Neural progenitor cell (in vitro differentiated cells): Measurements from ENCODE around the gene COPS2. TPM values are rescaled to one million over a fixed set of nuclear protein-coding genes. Genes with fewer than 3 reads are reported as not detected.
"Not testable (repeated sequence)": the region's sequence is repeated elsewhere in the genome, so short reads cannot be mapped to it uniquely, and the experiment has no call there.

ENCODE experiments used
- DNase-seq: peaks from one replicate; pipeline ENCODE4 v3.0.0-alpha.2; 2016; ENCODE audit warnings: low spot score
- H2AFZ ChIP-seq: fragments of 200-600 bp; sonication (generic); replicated peaks from 2 replicates; pipeline ENCODE4 v1.6.1; 2016; ENCODE audit warnings: antibody characterized with exemption
- H3F3A ChIP-seq: fragments of 200-600 bp; sonication (generic); 2 replicates; pipeline ENCODE4 v1.6.1; 2016; ENCODE audit warnings: antibody characterized with exemption, low read depth
- H3K27ac ChIP-seq: fragments of 200-600 bp; sonication (generic); 2 replicates; pipeline ENCODE4 v1.5.1; 2016; ENCODE audit warnings: mild to moderate bottlenecking
- H3K27me3 ChIP-seq: fragments of 200-600 bp; sonication (generic); 2 replicates; pipeline ENCODE4 v1.6.1; 2016; ENCODE audit warnings: mild to moderate bottlenecking, moderate library complexity
- H3K36me3 ChIP-seq: fragments of 200-600 bp; sonication (generic); 2 replicates; pipeline ENCODE4 v1.5.1; 2016
- H3K4me1 ChIP-seq: fragments of 200-600 bp; sonication (generic); 2 replicates; pipeline ENCODE4 v1.6.1; 2016; ENCODE audit warnings: mixed run types
- H3K4me2 ChIP-seq: fragments of 200-600 bp; sonication (generic); 2 replicates; pipeline ENCODE4 v1.6.1; 2016
- H3K4me3 ChIP-seq: fragments of 200-600 bp; sonication (generic); 2 replicates; pipeline ENCODE4 v1.5.1; 2016
- H3K79me2 ChIP-seq: fragments of 200-600 bp; sonication (generic); 2 replicates; pipeline ENCODE4 v1.6.1; 2016; ENCODE audit warnings: low read depth
- H3K9ac ChIP-seq: fragments of 200-600 bp; sonication (generic); 2 replicates; pipeline ENCODE4 v1.6.1; 2016
- H3K9me3 ChIP-seq: fragments of 200-600 bp; sonication (generic); 2 replicates; pipeline ENCODE4 v1.5.1; 2016; ENCODE audit warnings: low read depth
- H4K20me1 ChIP-seq: fragments of 200-600 bp; sonication (generic); 2 replicates; pipeline ENCODE4 v1.6.1; 2016; ENCODE audit warnings: low read depth
- H3K27ac Mint-ChIP-seq: 3 replicates; pipeline ENCODE4 v1.8.0; 2021; ENCODE audit warnings: mixed read lengths
- H3K27me3 Mint-ChIP-seq: 2 replicates; pipeline ENCODE4 v1.8.0; 2022; ENCODE audit warnings: low read depth, mild to moderate bottlenecking, inconsistent platforms, moderate library complexity, mixed read lengths; ENCODE audit not compliant: insufficient read depth
- H3K36me3 Mint-ChIP-seq: 3 replicates; pipeline ENCODE4 v1.8.0; 2021; ENCODE audit warnings: mixed read lengths
- H3K4me1 Mint-ChIP-seq: 3 replicates; pipeline ENCODE4 v1.8.0; 2021; ENCODE audit warnings: mixed read lengths
- H3K4me3 Mint-ChIP-seq: 3 replicates; pipeline ENCODE4 v1.8.0; 2021; ENCODE audit warnings: mild to moderate bottlenecking, moderate library complexity, mixed read lengths
- H3K9me3 Mint-ChIP-seq: 3 replicates; pipeline ENCODE4 v1.8.0; 2020; ENCODE audit warnings: mixed read lengths
- EZH2 ChIP-seq: fragments of 200-600 bp; sonication (generic); IDR thresholded peaks from 2 replicates; pipeline ENCODE4 v1.6.1; 2017; ENCODE audit warnings: antibody characterized with exemption, mild to moderate bottlenecking, moderate library complexity
- EZH2phosphoT487 ChIP-seq: fragments of 200-600 bp; sonication (generic); IDR thresholded peaks from 2 replicates; pipeline ENCODE4 v1.6.1; 2017; ENCODE audit warnings: antibody characterized with exemption
- microRNA-seq: library from miRNA; unstranded; fragments of <30 nt; microRNA quantifications from one replicate; pipeline ENCODE4, GENCODE V29; 2016
- small RNA-seq: library from RNA; depleted of rRNA; stranded (forward); fragments of <200 nt; gene quantifications from one replicate; pipeline ENCODE3, GENCODE V24; 2015
- total RNA-seq: library from RNA; depleted of rRNA; stranded (reverse); fragments of >200 nt; gene quantifications from 2 replicates; pipeline ENCODE4 v1.2.3, GENCODE V29; 2015; ENCODE audit warnings: low replicate concordance
- TF ChIP-seq, protein P1 (sequence below): fragments of 200-600 bp; sonication (generic); IDR thresholded peaks from 2 replicates; pipeline ENCODE4 v1.5.1; 2017; ENCODE audit warnings: antibody characterized with exemption, mild to moderate bottlenecking

COPS2 gene
- total RNA-seq, 1 donor from 2014 or later, result 163 TPM

DNA sequence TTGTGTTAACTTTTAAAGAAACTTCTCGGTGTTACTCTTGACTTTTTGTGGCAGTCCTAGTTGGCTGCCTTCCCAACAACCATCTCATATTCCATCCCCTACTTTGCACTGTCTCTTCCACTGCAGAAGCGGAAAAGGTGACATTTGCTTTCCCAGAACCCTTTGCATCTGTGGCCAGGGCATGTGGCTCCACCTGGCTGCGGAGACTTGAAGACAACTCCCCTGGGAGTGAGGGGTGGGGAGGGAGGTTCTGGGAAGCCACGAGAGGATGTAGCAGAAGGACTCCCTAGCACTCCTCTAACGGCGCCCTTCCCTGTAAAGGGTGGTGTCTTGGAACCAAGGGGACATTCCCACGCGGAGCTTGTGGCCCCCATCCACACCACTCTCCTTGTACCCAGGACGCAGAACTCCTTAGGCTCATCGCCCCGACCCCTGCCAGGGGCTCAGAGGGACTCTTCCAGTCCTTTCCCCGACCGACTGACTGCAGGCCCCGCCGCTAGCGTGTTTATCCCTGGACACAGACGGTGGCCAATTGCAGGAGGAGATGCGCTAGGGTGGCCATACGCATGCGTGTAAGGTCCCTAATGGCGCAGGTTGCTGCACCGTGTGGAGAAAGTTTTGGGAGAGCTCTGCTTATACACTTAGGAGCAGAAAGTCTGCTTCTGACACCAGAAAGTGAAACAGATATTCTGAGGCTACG, 75.9 kb downstream of the COPS2 start:
- H3K27ac ChIP-seq, result no peak overlapping the region
- H3K36me3 ChIP-seq, result no peaks in the 10 kb centered on the region
- H3K9me3 Mint-ChIP-seq, result no peaks in the 10 kb centered on the region
- no peak overlapping the region for H3K4me3 Mint-ChIP-seq
- no peaks in the 10 kb centered on the region for H3K36me3 Mint-ChIP-seq
- no peaks in the 10 kb centered on the region for H3K27me3 ChIP-seq
- no peaks in the 10 kb centered on the region for H3K79me2 ChIP-seq
- H3K9ac ChIP-seq, result no peak overlapping the region
- no peaks in the 10 kb centered on the region for H3K4me1 ChIP-seq
- H3F3A ChIP-seq, result no peaks in the 10 kb centered on the region
- no peaks in the 10 kb centered on the region for H3K9me3 ChIP-seq
- no peak for DNase-seq
- H3K4me2 ChIP-seq, result no peak overlapping the region
- H4K20me1 ChIP-seq, result no peaks in the 10 kb centered on the region
- no peak overlapping the region for H3K4me3 ChIP-seq
- H2AFZ ChIP-seq, result peak overlapping the region; percentile 48
- no peak for TF ChIP-seq EZH2phosphoT487
- TF ChIP-seq EZH2, result no peak
- TF ChIP-seq, protein P1, sequence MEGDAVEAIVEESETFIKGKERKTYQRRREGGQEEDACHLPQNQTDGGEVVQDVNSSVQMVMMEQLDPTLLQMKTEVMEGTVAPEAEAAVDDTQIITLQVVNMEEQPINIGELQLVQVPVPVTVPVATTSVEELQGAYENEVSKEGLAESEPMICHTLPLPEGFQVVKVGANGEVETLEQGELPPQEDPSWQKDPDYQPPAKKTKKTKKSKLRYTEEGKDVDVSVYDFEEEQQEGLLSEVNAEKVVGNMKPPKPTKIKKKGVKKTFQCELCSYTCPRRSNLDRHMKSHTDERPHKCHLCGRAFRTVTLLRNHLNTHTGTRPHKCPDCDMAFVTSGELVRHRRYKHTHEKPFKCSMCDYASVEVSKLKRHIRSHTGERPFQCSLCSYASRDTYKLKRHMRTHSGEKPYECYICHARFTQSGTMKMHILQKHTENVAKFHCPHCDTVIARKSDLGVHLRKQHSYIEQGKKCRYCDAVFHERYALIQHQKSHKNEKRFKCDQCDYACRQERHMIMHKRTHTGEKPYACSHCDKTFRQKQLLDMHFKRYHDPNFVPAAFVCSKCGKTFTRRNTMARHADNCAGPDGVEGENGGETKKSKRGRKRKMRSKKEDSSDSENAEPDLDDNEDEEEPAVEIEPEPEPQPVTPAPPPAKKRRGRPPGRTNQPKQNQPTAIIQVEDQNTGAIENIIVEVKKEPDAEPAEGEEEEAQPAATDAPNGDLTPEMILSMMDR, result no peak
- peaks cover 2% of the 10 kb centered on the region for H3K27me3 Mint-ChIP-seq
- no peaks in the 10 kb centered on the region for H3K4me1 Mint-ChIP-seq
- H3K27ac Mint-ChIP-seq, result no peak overlapping the region

DNA sequence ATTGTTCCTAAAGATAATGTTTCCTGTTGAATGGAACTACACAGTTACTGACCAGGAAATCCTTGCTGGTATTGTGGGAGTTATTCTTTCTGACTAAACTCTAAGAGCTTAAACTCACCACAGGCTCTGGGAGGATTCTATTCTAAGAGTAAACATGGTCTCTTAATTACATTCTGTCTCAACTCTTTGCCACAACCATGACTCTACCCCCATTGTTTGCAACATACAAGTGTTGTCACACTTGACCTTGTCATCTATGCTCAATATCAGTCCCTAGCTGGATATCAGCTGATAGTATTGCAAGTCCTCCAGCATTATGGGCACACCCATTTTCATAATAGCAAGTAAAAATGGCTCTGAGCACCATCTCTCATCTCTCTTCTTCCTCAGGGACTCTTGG, 79.5 kb downstream of the COPS2 start:
- Histone ChIP-seq H3K36me3 (no peaks in the 10 kb centered on the region), H3K4me3 (no peak overlapping the region), H3F3A (no peaks in the 10 kb centered on the region), H3K27ac (no peak overlapping the region), H3K79me2 (no peaks in the 10 kb centered on the region), H3K9ac (no peak overlapping the region), H2AFZ (no peak overlapping the region), H3K9me3 (no peaks in the 10 kb centered on the region), H4K20me1 (no peaks in the 10 kb centered on the region), H3K27me3 (no peaks in the 10 kb centered on the region), H3K4me2 (no peak overlapping the region), H3K4me1 (no peaks in the 10 kb centered on the region)
- Mint-ChIP-seq H3K9me3 (no peaks in the 10 kb centered on the region), H3K4me3 (no peak overlapping the region), H3K27me3 (peaks cover 2% of the 10 kb centered on the region), H3K27ac (no peak overlapping the region), H3K4me1 (no peaks in the 10 kb centered on the region), H3K36me3 (no peaks in the 10 kb centered on the region)
- TF ChIP-seq EZH2 (no peak), EZH2phosphoT487 (no peak)
- TF ChIP-seq, protein P1, result no peak
- no peak for DNase-seq

GRCh38 chr15:49074589-49075287, 80.7 kb downstream of the COPS2 start:
- not testable (repeated sequence) for H3K27me3 ChIP-seq, H3K9ac ChIP-seq, H3K9me3 Mint-ChIP-seq, H3K27ac ChIP-seq, H3K36me3 Mint-ChIP-seq, H4K20me1 ChIP-seq, H3K27ac Mint-ChIP-seq, H3K27me3 Mint-ChIP-seq, H3K4me2 ChIP-seq, H3K4me3 Mint-ChIP-seq, H3K79me2 ChIP-seq, H2AFZ ChIP-seq, H3K4me1 Mint-ChIP-seq, H3K36me3 ChIP-seq, H3K4me1 ChIP-seq, H3K4me3 ChIP-seq, H3K9me3 ChIP-seq, H3F3A ChIP-seq, DNase-seq

Small RNA genes lying within 50 kb of the gene (microRNA-seq; reads per million reads assigned to microRNA genes)
- gene MIR4716, result not detected

Small RNA genes lying within 50 kb of the gene (small RNA-seq; reads per million reads assigned to genes)
- not detected for gene MIR4716
- gene RF00019, result not detected
- not detected for gene RN7SL307P

Other genes starting within 250 kb of the COPS2 start
- 1.9 and 2.2 TPM in 2 replicates for gene SHC4, start 191.7 kb downstream of the COPS2 start, total RNA-seq
- 30.3 and 44.0 TPM in 2 replicates for gene SECISBP2L, start 109.2 kb downstream of the COPS2 start, total RNA-seq
- 19.0 and 30.1 TPM in 2 replicates for gene GALK2, start 14.6 kb upstream of the COPS2 start, total RNA-seq